Epidermal melanocyte (primary cell): ENCODE results near the gene PRKAG3.

Experiments
- DNase-seq: peaks from one replicate; pipeline ENCODE4 v3.0.0; 2011; ENCODE audit warnings: low spot score; ENCODE audit not compliant: insufficient read length

The PRKAG3 gene

DNA sequence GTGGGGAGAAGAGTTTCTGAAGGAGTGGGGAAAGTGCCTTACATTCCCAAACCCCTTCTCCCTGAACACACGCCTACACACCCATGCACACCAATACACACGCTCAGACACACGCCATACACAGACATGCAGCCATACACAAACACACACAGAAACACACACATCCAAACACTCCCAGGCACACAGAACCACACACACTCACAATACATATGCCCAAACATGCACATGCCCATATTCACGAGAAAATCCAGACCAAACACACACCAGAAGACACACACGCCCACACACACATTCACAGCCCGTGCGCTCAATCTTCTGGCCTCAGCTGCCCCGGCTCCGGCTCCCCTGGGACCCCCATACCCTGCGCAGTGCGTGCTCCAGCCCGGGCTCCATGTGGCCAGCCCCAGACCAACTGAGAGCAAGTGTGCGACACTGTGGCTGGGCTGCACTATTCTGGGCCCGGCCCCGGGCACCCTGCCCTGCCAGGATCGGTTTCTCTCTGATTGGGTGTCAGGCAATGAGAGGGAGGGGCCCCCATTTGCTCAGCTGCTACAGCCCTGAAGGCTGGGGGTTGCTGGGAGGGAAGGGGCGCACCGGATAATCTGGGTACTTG lies at the start of gene PRKAG3:
Gene PRKAG3 (minus strand): TSS at position 426 of the 613 bp plus-strand sequence.
- no peak for DNase-seq

- DNase-seq = no peak
Observed at GRCh38 chr2:218880859-218881594, 49.4 kb upstream of the PRKAG3 start.

DNA sequence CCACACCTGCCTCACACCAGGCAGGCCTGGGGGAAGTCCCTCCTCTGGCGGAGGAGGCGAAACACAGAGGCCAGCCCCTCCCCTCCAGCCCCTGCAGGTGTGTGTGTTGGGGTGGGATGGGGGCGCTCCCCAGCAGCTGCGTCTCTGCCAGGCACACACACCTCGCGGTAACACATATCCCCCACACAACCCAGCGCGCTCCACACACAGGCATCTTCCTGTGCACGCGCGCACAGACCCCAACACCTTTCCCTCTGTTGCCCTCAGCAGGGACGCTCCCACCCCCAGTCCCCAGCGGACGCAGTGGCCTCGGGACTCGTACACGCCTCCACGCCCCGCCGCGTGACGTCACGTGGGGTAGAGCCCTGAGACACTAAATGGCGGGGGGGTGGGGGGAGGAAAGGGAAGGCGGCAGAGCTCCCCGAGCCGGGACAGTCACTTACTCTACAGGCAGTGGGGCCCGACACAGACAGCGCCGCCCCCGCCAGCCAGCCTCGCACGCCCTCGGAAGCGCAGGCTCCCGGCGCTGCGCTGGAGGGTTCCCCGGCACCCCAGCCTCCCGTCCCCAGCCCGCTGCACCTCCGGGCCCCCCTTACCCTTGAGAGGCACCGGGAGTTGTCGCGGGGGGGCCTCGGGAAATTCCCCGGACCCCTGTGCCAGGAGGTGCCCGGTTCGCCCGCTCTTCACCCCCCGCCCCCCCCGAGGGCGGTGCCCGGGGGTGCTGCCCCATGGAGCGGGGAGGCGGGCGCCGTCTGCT lies 48.7 kb upstream of the PRKAG3 start, which contains the start of gene WNT10A:
Gene WNT10A (plus strand): TSS at position 751 of the 757 bp plus-strand sequence. CDS start 144 bp downstream, outside the sequence.
- no peak for DNase-seq

DNA sequence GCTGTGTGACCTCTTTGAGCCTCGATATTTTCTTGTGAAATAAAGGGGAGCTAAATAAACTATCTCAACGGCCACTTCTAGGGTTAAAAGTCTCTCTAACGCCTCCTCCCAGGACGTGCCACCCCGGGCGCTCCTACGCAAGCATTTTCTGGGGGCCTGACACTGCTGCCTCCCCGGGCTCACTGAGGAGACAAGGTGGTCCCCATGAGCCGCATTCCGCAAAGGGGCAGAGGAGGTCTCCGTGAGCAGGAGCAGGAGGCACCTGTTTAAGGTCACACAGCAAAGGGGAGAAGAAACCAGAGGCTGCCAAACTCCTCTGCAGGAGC lies 48.1 kb upstream of the PRKAG3 start:
- DNase-seq = no peak

DNA sequence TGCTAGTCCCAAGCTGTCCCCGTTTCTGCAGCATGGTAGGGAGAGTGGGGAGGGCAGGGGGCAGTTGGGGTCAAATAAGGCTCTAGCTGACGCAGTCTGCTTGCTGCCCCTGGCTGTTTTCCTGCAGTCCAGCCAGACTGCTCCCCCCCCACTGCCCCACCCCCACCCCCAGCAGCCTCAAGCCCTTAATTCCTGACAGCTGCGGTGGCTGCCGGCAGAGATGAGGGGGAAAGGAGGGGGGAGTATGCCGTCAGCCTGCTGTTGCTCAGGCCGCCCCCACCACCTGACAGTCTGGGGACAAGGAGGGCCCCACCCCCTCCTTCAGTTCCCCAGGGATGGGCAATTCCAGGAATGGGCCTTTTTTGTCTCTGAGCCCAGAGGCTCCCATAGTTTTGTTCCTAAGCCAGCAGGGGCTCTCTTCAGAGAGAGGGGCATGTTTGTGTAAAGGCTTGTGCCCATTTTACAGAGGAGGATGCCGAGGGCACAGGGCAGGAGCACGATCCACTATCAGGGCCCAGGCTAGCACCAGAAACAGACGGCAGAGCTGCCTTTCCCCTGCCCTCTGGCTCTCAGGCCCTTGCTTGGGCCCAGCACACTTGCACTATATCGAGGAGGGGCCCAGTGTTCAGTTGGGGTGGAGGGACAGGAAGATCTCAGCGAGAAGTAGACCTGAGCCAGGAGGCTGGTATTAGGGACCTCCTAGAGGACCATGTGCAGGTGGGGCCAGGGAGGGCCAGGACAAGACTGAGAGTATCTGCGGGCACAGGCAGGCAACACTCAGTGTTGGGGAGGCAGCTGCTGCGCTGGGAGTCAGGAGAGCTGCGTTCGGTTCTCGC lies 47.5 kb upstream of the PRKAG3 start:
- DNase-seq = no peak

DNA sequence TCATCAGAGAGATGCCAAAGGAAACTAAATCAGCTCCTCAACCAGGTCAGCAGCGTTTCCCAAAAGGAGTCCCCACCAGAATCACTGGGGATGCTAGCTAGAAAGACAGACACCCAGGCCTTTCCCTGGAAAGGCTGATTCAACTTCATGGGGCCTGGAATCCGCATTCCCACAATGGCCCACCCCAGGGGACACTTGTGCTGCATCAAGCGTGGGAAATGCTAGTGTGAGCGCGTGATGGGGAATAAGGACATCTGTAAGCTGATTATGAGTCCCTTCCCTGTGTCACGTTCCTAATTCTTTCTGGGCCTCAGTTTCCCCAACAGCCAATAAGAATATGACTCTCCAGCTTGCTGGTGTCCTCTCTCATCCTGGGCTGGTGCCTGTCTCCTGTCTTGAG lies 46.9 kb upstream of the PRKAG3 start:
- DNase-seq = no peak

DNA sequence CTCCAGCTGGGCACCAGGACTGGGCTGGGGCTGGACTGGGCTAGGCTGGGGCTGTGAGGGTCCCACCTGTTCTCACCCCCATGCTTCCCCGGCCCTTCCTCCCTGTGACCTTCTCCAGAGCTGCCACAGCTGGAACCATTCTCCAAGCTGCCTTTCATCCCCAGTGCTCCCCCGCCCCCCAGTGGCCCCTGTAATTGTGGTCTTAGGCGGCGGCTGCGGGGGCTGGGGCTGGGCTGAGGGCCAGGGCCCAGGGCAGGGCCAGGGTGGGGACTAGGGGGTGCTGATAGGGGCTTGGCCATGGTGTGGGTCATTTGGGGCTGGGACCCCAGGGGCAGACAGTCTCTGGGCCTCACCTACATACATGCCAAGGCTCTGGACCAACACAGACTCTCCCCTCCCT lies 46.3 kb upstream of the PRKAG3 start:
- no peak for DNase-seq

- DNase-seq = no peak
Observed at GRCh38 chr2:218877331-218877730, 45.7 kb upstream of the PRKAG3 start.

GRCh38 chr2:218876562-218877219 lies 45.1 kb upstream of the PRKAG3 start:
- peak; percentile 97 for DNase-seq

DNA sequence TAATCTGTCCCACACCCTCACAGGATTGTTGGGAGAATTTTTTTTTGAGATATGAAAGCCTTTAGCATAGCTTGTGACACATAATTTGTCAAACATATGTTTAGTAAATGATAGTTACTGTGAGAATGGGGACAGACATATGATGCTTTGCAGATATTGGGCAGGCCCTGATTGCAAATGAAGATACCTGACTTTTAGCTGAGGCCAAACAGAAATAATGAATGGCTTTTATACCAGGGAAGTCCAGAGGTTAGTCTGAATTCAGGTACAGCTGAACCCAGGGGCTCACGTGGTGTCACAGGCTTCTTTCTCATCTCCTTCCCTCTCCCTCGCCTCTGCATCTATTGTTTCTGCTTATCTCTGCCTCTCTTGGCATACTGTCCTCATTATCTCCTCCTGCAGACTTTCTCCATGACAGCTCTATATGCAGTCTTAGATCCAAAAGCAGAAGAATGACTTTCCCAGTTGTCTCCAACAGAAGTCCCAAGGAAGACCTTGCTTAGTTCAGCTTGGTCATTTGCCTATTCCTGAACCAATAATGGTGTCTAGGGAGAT lies 44.2 kb upstream of the PRKAG3 start:
- no peak for DNase-seq

GRCh38 chr2:218873359-218874194 lies 42.0 kb upstream of the PRKAG3 start:
- DNase-seq = no peak

GRCh38 chr2:218872645-218873358 lies 41.2 kb upstream of the PRKAG3 start:
- DNase-seq = no peak

DNA sequence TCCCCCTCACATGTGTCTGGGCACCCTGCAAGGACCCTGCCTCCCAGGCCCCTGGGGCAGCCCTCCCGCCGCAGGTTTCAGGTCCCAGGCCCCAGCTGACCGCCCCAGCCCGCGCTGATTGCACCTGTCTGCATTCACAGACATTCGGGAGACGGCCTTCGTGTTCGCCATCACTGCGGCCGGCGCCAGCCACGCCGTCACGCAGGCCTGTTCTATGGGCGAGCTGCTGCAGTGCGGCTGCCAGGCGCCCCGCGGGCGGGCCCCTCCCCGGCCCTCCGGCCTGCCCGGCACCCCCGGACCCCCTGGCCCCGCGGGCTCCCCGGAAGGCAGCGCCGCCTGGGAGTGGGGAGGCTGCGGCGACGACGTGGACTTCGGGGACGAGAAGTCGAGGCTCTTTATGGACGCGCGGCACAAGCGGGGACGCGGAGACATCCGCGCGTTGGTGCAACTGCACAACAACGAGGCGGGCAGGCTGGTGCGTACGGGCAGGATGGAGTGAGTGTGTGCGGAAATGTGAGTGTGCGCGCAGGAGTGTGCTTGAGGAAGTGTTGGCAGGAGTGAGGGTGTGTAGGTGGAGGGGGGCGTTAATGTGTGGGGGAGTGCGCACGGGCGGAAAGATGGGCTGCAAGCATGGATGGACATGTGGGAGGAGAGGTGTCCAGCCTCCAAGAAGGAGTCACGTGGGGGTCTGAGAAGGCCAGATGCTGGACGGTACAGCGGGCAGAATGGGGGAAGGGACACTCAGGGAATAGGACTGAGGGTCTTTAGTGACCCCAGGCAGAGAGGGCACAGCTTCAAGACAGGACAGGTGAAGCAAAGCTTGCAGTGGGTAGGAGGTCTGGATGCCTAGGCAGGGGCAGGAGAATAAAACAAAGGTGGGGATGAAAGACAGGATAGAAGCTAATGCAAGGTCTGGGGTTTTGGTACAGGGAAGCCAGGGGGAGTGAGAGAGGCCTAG lies 40.0 kb upstream of the PRKAG3 start:
- no peak for DNase-seq

DNA sequence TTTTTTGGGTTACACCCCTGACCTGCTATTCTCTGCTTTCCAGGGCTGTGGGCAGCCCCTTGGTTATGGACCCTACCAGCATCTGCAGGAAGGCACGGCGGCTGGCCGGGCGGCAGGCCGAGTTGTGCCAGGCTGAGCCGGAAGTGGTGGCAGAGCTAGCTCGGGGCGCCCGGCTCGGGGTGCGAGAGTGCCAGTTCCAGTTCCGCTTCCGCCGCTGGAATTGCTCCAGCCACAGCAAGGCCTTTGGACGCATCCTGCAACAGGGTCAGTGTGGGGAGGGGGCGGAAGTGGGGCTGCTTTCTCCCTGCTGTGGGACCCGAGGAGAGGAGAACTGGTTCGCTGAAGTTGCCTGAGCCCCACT lies 39.4 kb upstream of the PRKAG3 start:
- DNase-seq = no peak

GRCh38 chr2:218869064-218869463 lies 37.5 kb upstream of the PRKAG3 start:
- DNase-seq = no peak

DNA sequence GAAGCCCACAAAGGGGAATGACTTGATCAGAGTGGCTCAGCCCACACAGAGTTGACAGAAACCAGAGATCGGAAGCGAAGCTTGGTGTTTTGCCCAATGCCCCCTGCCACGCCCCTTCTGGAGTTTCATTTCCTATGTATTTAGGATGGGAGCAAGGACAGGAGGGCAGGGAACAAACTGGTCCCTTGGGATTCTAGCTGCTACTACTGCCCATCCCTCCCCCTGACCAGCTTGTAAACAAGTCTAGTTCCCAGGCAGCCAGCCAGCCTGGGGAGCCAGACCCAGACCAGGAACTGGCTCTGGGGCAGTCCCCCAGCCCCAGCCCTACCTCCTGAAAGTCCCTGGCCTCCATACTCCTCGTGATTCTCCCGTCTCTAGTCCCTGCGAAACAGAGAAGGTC lies 36.3 kb upstream of the PRKAG3 start:
- DNase-seq = no peak

DNA sequence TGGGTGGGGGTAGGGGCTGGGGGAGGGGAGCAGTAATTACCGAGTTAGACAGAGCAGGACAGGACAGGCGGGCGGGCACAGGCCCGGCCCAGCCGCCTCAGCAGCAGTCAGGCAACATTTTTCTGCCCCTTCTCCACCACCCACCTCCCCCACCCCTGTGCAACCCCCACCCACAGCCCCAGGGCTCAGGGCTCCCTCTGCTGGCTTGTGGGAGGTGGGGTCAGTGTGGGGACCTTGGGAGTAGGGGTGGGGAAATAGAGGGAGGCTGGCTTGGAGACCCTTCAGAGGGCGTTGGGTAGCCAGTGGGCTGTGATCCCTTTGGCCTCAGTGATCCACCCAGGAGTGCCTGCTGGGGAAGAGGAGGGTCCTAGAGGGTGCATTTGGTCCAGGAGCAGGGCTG lies 34.4 kb upstream of the PRKAG3 start:
- DNase-seq = no peak

DNA sequence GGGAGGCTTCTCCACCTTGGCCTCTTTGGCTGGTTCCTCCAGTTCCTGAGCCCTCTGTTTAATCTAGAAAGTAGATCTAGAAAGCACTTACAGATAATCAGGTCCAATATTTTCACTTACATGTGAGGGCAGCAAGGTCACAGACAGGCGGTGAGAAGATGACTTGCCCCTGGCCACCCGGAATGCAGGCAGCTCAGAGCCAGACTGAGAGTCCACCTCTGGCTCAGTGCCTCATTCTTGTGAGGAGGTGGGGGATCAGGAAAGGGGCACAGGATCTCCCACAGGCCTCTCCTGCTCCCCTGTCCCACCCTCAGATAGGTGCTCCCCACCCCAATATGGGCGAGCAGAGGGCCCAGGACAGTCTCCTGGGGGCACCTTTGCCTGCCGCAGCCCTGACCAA lies 33.8 kb upstream of the PRKAG3 start:
- DNase-seq = no peak
